A549 (cell line): ENCODE measurements around the gene FGFR3. TPM values are rescaled to one million over a fixed set of nuclear protein-coding genes. Genes with fewer than 3 reads are reported as not detected.

Source experiments
- ATAC-seq, 2 experiments: fragments of 200-7000 bp in 1 of 2; fragments of >200 bp in 1 of 2; cut with Nextera tagmentation in 1 of 2; cut with Tn5 transposase in 1 of 2; 3 replicates each; pipeline versions ENCODE4 v1.8.0 to v1.9.1; 2018 to 2020; ENCODE audit warnings: mild to moderate bottlenecking in 1 of 2, moderate library complexity in 1 of 2
- CTCF ChIA-PET: fragments of 300-600 bp; sonication (Branson Sonifier 250); formaldehyde crosslinking; extraction: SDS; loops from one replicate; lab custom pipeline; 2021; ENCODE audit warnings: antibody characterized with exemption, inconsistent platforms; lab: Yijun Ruan, JAX
- POLR2A ChIA-PET: fragments of 350-600 bp; formaldehyde crosslinking; extraction: SDS; loops from one replicate; lab custom pipeline; 2021; ENCODE audit warnings: antibody characterized with exemption, inconsistent platforms; lab: Yijun Ruan, JAX
- DNase-seq, 2 experiments: peaks; one replicate each; pipeline versions ENCODE4 v3.0.0 to v3.0.0-alpha.2; 2011 to 2016; ENCODE audit warnings: low read depth in 1 of 2, low spot score in 1 of 2
- FAIRE-seq: peaks from 2 replicates; lab custom pipeline; 2011; peaks lifted over from hg19 to GRCh38; lab: Jason Lieb, UNC
- H3K27ac ChIP-seq, 2 experiments: fragments of >200 bp; sonication (Bioruptor Twin); formaldehyde crosslinking; 3 replicates each; pipeline ENCODE4 v1.5.1; 2016 to 2017
- H3K4me1 ChIP-seq: fragments of >200 bp; sonication (Bioruptor Twin); formaldehyde crosslinking; 3 replicates; pipeline ENCODE4 v1.6.1; 2016
- H3K4me2 ChIP-seq: fragments of >200 bp; sonication (Bioruptor Twin); formaldehyde crosslinking; 3 replicates; pipeline ENCODE4 v1.6.1; 2016
- H3K4me3 ChIP-seq: fragments of >200 bp; sonication (Bioruptor Twin); formaldehyde crosslinking; 3 replicates; pipeline ENCODE4 v1.5.1; 2016
- H3K9me3 ChIP-seq: fragments of >200 bp; sonication (Bioruptor Twin); formaldehyde crosslinking; 3 replicates; pipeline ENCODE4 v1.6.1; 2016
- BHLHE40 ChIP-seq: IDR thresholded peaks from 2 replicates; pipeline ENCODE4 v1.6.1; 2012; ENCODE audit warnings: low read depth, low read length, inconsistent platforms
- CEBPB ChIP-seq, 2 experiments: fragments of >200 bp in 1 of 2; sonication (Bioruptor Twin) in 1 of 2; formaldehyde crosslinking in 1 of 2; IDR thresholded peaks; 2 replicates each; pipeline ENCODE4 v1.6.1; 2012 to 2016
- CHD4 ChIP-seq: fragments of 200-600 bp; sonication (generic); IDR thresholded peaks from 2 replicates; pipeline ENCODE4 v1.6.1; 2016; ENCODE audit warnings: antibody characterized with exemption, mild to moderate bottlenecking, borderline replicate concordance
- ELK1 ChIP-seq: fragments of 150-350 bp; IDR thresholded peaks from 2 replicates; pipeline ENCODE4 v1.6.1; 2014; ENCODE audit warnings: low read depth, mild to moderate bottlenecking, low read length
- FOSB ChIP-seq: fragments of 250-450 bp; sonication (Bioruptor Pico); IDR thresholded peaks from 2 replicates; pipeline ENCODE4 v1.5.0; 2020; ENCODE audit warnings: mild to moderate bottlenecking, moderate library complexity
- FOSL2 ChIP-seq, 2 experiments: fragments of 450-650 bp in 1 of 2; fragments of >200 bp in 1 of 2; sonication (Bioruptor Twin) in 1 of 2; formaldehyde crosslinking; IDR thresholded peaks; 2 replicates each; pipeline versions ENCODE4 v1.5.0 to v1.6.1; 2016 to 2020; ENCODE audit warnings: mild to moderate bottlenecking in 1 of 2, moderate library complexity in 1 of 2
- HEYL ChIP-seq: fragments of 250-450 bp; sonication (Bioruptor Pico); IDR thresholded peaks from 2 replicates; pipeline ENCODE4 v1.8.0; 2021; ENCODE audit warnings: mild to moderate bottlenecking, moderate library complexity
- MAFK ChIP-seq: fragments of 450-650 bp; IDR thresholded peaks from 2 replicates; pipeline ENCODE4 v1.6.1; 2014; ENCODE audit not compliant: partially characterized antibody
- MAX ChIP-seq: IDR thresholded peaks from 2 replicates; pipeline ENCODE4 v1.6.1; 2012
- MAZ ChIP-seq: fragments of 150-350 bp; IDR thresholded peaks from 2 replicates; pipeline ENCODE4 v1.6.1; 2014; ENCODE audit warnings: antibody characterized with exemption, low read depth, low read length, borderline replicate concordance
- MYC ChIP-seq: IDR thresholded peaks from 2 replicates; pipeline ENCODE4 v1.6.1; 2012; ENCODE audit warnings: mild to moderate bottlenecking, inconsistent platforms, low read length, improper control_type of control experiment, borderline replicate concordance
- NR3C1 ChIP-seq: fragments of >200 bp; sonication (Bioruptor Twin); formaldehyde crosslinking; IDR thresholded peaks from 3 replicates; pipeline ENCODE4 v1.6.1; 2017
- PBX3 ChIP-seq: IDR thresholded peaks from 2 replicates; pipeline ENCODE4 v1.6.1; 2012
- PHF8 ChIP-seq: fragments of 200-600 bp; sonication (generic); IDR thresholded peaks from 2 replicates; pipeline ENCODE4 v1.6.1; 2016; ENCODE audit warnings: low read depth, mild to moderate bottlenecking, antibody characterized with exemption, moderate library complexity, borderline replicate concordance
- POLR2A ChIP-seq: IDR thresholded peaks from 2 replicates; pipeline ENCODE4 v1.6.1; 2012; ENCODE audit warnings: mild to moderate bottlenecking, low read length
- POLR2AphosphoS2 ChIP-seq: conservative IDR thresholded peaks from 2 replicates; pipeline ENCODE4 v1.6.1; 2012; ENCODE audit warnings: low read length, improper control_type of control experiment, inconsistent platforms
- RAD21 ChIP-seq, 2 experiments: fragments of >200 bp in 1 of 2; sonication (Bioruptor Twin) in 1 of 2; formaldehyde crosslinking in 1 of 2; IDR thresholded peaks in 1 of 2; conservative IDR thresholded peaks in 1 of 2; 2 replicates in 1 of 2; 3 replicates in 1 of 2; pipeline ENCODE4 v1.6.1; 2012 to 2018; ENCODE audit warnings: inconsistent platforms in 1 of 2
- RCOR1 ChIP-seq: fragments of 150-350 bp; IDR thresholded peaks from 2 replicates; pipeline ENCODE4 v1.6.1; 2014; ENCODE audit warnings: antibody characterized with exemption, low read length, low read depth
- RFX5 ChIP-seq: fragments of 450-650 bp; IDR thresholded peaks from 2 replicates; pipeline ENCODE4 v1.7.1; 2014; ENCODE audit warnings: antibody characterized with exemption, mild to moderate bottlenecking, moderate library complexity
- RNF2 ChIP-seq: fragments of 200-600 bp; sonication (generic); IDR thresholded peaks from 2 replicates; pipeline ENCODE4 v1.6.1; 2016; ENCODE audit warnings: low read depth, mild to moderate bottlenecking, antibody characterized with exemption, moderate library complexity, borderline replicate concordance
- SMC3 ChIP-seq: fragments of >200 bp; sonication (Bioruptor Twin); formaldehyde crosslinking; IDR thresholded peaks from 3 replicates; pipeline ENCODE4 v1.6.1; 2018; ENCODE audit warnings: inconsistent platforms
- TFCP2L1 ChIP-seq: fragments of 250-450 bp; sonication (Bioruptor Pico); IDR thresholded peaks from 2 replicates; pipeline ENCODE4 v1.5.0; 2021; ENCODE audit warnings: mild to moderate bottlenecking
- ZNF302 ChIP-seq: fragments of 250-450 bp; sonication (Bioruptor Pico); IDR thresholded peaks from 2 replicates; pipeline ENCODE4 v1.9.0; 2021; ENCODE audit warnings: inconsistent platforms, mild to moderate bottlenecking, moderate library complexity
- WGBS: methylation state at CpG from one replicate; pipeline ENCODE4 v1.1.6; 2017; ENCODE audit errors: missing lambda C conversion rate; 5-methylcytosine and 5-hydroxymethylcytosine counted together
- polyA plus RNA-seq, 4 experiments: library from polyadenylated mRNA; depleted of rRNA in 3 of 4; stranded (reverse); fragments of >200 nt; fragmentation: RNase III in 1 of 4; extraction: RNeasy Plus Mini Kit Qiagen cat#74134 plus additional on column Dnase treatment in 1 of 4; gene quantifications; 2 replicates in 3 of 4; 3 replicates in 1 of 4; pipeline ENCODE4 v1.2.3, GENCODE V29; 2011 to 2017
- TF ChIP-seq, protein P1 (sequence below): fragments of >200 bp; sonication (Bioruptor Twin); formaldehyde crosslinking; IDR thresholded peaks from 2 replicates; pipeline ENCODE4 v1.6.1; 2016
- TF ChIP-seq, protein P2 (sequence below): fragments of 250-450 bp; sonication (Bioruptor Pico); IDR thresholded peaks from 2 replicates; pipeline ENCODE4 v1.5.0; 2021; ENCODE audit warnings: mild to moderate bottlenecking, moderate library complexity, borderline replicate concordance
- TF ChIP-seq, protein P3 (sequence below): fragments of >200 bp; sonication (Bioruptor Twin); formaldehyde crosslinking; IDR thresholded peaks from 3 replicates; pipeline ENCODE4 v1.5.1; 2016

The FGFR3 gene
- polyA plus RNA-seq, 2 of the 4 experiments (the other 2 are of a cell fraction), result 1.9 to 4.8 TPM

GRCh38 chr4:1749370-1749769 is 43.7 kb upstream of the FGFR3 start:
- Histone ChIP-seq H3K4me2 (no peak overlapping the region), H3K27ac (no peak overlapping the region), H3K4me1 (peaks cover 12% of the 10 kb centered on the region), H3K4me3 (no peak overlapping the region), H3K9me3 (no peaks in the 10 kb centered on the region)
- CTCF ChIA-PET, result interaction anchor here (1.4 to 13.8 kb wide), 7 partner anchors 19 to 151 kb away, joined by 3 to 227 read pairs (median 10); no protein-coding TSS in a partner anchor
- POLR2A ChIA-PET, result no interaction called here
- no CpG with 5 or more reads among the region's 3 CpGs for WGBS
- DNase-seq (no peak), ATAC-seq (no peak), FAIRE-seq (no peak)
- no peak for TF ChIP-seq CHD4
- no peak for TF ChIP-seq PHF8
- TF ChIP-seq RAD21 (conservative IDR thresholded peaks at IDR 0.05 in 1 of 2, IDR thresholded peaks at IDR 0.05 in 1 of 2), result no peak
- no peak for TF ChIP-seq POLR2AphosphoS2
- no peak for TF ChIP-seq TFCP2L1
- no peak for TF ChIP-seq MAZ
- no peak for TF ChIP-seq SMC3
- TF ChIP-seq NR3C1, result no peak
- TF ChIP-seq ZNF302 (CRISPR knock-in tag), result no peak
- TF ChIP-seq PBX3, result no peak
- TF ChIP-seq CEBPB (IDR thresholded peaks at IDR 0.05), result no peak
- TF ChIP-seq, protein P1, sequence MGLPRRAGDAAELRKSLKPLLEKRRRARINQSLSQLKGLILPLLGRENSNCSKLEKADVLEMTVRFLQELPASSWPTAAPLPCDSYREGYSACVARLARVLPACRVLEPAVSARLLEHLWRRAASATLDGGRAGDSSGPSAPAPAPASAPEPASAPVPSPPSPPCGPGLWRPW, result no peak
- TF ChIP-seq RCOR1, result no peak
- TF ChIP-seq MYC, result no peak
- TF ChIP-seq FOSL2 (IDR thresholded peaks at IDR 0.05), result no peak
- TF ChIP-seq FOSL2 (CRISPR knock-in tag; IDR thresholded peaks at IDR 0.05), result no peak
- TF ChIP-seq ELK1, result no peak

GRCh38 chr4:1749826-1750225 is 43.3 kb upstream of the FGFR3 start:
- WGBS, result no CpG with 5 or more reads among the region's 14 CpGs
- H3K4me2 ChIP-seq, result no peak overlapping the region
- DNase-seq (no peak), ATAC-seq (no peak), FAIRE-seq (no peak)
- CTCF ChIA-PET, result interaction anchor here (2.3 to 13.8 kb wide), 4 partner anchors 20 to 150 kb away, joined by 10 to 227 read pairs (median 18); no protein-coding TSS in a partner anchor
- H3K27ac ChIP-seq, result no peak overlapping the region
- H3K4me3 ChIP-seq, result no peak overlapping the region
- POLR2A ChIA-PET, result no interaction called here
- peaks cover 12% of the 10 kb centered on the region for H3K4me1 ChIP-seq
- TF ChIP-seq, protein P2, sequence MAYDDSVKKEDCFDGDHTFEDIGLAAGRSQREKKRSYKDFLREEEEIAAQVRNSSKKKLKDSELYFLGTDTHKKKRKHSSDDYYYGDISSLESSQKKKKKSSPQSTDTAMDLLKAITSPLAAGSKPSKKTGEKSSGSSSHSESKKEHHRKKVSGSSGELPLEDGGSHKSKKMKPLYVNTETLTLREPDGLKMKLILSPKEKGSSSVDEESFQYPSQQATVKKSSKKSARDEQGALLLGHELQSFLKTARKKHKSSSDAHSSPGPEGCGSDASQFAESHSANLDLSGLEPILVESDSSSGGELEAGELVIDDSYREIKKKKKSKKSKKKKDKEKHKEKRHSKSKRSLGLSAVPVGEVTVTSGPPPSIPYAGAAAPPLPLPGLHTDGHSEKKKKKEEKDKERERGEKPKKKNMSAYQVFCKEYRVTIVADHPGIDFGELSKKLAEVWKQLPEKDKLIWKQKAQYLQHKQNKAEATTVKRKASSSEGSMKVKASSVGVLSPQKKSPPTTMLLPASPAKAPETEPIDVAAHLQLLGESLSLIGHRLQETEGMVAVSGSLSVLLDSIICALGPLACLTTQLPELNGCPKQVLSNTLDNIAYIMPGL (CRISPR knock-in tag), result no peak
- TF ChIP-seq RFX5 (no peak), MAX (no peak), RNF2 (no peak), PHF8 (no peak), POLR2A (no peak), FOSB (CRISPR knock-in tag) (no peak), MAFK (no peak), BHLHE40 (no peak), PBX3 (no peak), ELK1 (no peak), HEYL (CRISPR knock-in tag) (no peak), MYC (no peak)
- TF ChIP-seq, protein P3, sequence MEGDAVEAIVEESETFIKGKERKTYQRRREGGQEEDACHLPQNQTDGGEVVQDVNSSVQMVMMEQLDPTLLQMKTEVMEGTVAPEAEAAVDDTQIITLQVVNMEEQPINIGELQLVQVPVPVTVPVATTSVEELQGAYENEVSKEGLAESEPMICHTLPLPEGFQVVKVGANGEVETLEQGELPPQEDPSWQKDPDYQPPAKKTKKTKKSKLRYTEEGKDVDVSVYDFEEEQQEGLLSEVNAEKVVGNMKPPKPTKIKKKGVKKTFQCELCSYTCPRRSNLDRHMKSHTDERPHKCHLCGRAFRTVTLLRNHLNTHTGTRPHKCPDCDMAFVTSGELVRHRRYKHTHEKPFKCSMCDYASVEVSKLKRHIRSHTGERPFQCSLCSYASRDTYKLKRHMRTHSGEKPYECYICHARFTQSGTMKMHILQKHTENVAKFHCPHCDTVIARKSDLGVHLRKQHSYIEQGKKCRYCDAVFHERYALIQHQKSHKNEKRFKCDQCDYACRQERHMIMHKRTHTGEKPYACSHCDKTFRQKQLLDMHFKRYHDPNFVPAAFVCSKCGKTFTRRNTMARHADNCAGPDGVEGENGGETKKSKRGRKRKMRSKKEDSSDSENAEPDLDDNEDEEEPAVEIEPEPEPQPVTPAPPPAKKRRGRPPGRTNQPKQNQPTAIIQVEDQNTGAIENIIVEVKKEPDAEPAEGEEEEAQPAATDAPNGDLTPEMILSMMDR, result no peak
- TF ChIP-seq, all 56 proteins: peak for 0
- H3K9me3 ChIP-seq, result no peaks in the 10 kb centered on the region
